ENCODE measurements around the gene SLC25A23. TPM values are rescaled to one million over a fixed set of nuclear protein-coding genes. Genes with fewer than 3 reads are reported as not detected.

Gene SLC25A23
- total and polyA plus RNA-seq, 9 of the 15 experiments (the other 6 are each of a cell fraction or from before 2014, with no cell fraction given) = 6.1 to 72.0 (median 26.6) TPM

DNA sequence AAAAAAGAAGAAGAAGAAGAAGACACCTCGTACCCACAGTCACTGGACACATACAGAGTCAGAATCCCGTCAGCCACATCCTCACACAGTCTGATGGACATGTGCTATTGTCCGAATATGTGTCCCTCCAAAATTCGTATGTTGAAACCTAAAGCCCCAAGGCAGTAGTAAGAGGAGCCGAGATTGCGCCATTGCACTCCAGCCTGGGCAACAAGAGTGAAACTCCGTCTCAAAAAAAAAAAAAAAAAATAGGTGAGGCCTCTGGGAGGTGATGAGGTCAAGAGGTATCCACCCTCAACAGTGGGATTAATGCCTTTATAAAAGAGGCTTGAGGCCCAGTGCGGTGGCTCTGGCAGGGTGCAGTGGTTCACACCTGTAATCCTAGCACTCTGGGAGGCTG is 24.6 kb upstream of the SLC25A23 start:
- 45% methylated on average over 8 of the region's 8 CpGs for WGBS (ENCODE audit: insufficient coverage, low coverage, missing lambda C conversion rate)
- ChIA-PET CTCF (ENCODE audit: low intra/inter-chr PET ratio) (no interaction called here), POLR2A (no interaction called here)
- no peak for ATAC-seq
- H4K20me1 ChIP-seq (replicated peaks; ENCODE audit: control insufficient read depth, insufficient read depth, low read length) = no peaks in the 10 kb centered on the region
- H3K9ac ChIP-seq (ENCODE audit: insufficient read depth in 1 of 2, low read depth in 2 of 2, low read length in 2 of 2) = no peak overlapping the region
- FAIRE-seq = no peak
- BruUV-seq (replicated peaks) = no TSS peak
- H3K4me3 ChIP-seq = no peak overlapping the region
- TF ChIP-seq NFE2 (IDR thresholded peaks at IDR 0.05; ENCODE audit: low read depth) = no peak
- 0 out of 2 replicates have a peak, but pooled peaks have one; percentile 15 for TF ChIP-seq CEBPB (tag; IDR thresholded peaks at IDR 0.05)
- no peaks in the 10 kb centered on the region for H3K9me1 ChIP-seq (ENCODE audit: control insufficient read depth, insufficient read depth, low read length)
- H2AFZ ChIP-seq (ENCODE audit: low read depth, low read length) = no peak overlapping the region
- no peak overlapping the region for H3K27ac ChIP-seq (ENCODE audit: extremely low read depth, low read depth, low read length)
- DNase-seq (ENCODE audit: extremely low read depth in 1 of 4, low spot score in 3 of 4) = no peak
- no peak overlapping the region for H3K4me2 ChIP-seq (ENCODE audit: insufficient read depth, low read length)
- no peaks in the 10 kb centered on the region for H3K27me3 ChIP-seq (ENCODE audit: control insufficient read depth in 2 of 2, insufficient read depth in 2 of 2, low read length in 2 of 2)
- intact Hi-C loops (cut with micrococcal nuclease) (no loop called here), in situ Hi-C loops (cut with MboI) (no loop called here)
- H3K4me1 ChIP-seq (replicated peaks in 1 of 2; ENCODE audit: control insufficient read depth in 2 of 2, insufficient read depth in 2 of 2, low read length in 2 of 2) = peaks cover 2 to 18% of the 10 kb centered on the region in 2 experiments
- no peaks in the 10 kb centered on the region for H3K79me2 ChIP-seq (ENCODE audit: control insufficient read depth, insufficient read depth, low read length)
- H3K36me3 ChIP-seq (ENCODE audit: control insufficient read depth, insufficient read depth, low read length) = no peaks in the 10 kb centered on the region
- no peaks in the 10 kb centered on the region for H3K9me3 ChIP-seq (replicated peaks; ENCODE audit: control insufficient read depth, insufficient read depth, low read depth, low read length)

DNA sequence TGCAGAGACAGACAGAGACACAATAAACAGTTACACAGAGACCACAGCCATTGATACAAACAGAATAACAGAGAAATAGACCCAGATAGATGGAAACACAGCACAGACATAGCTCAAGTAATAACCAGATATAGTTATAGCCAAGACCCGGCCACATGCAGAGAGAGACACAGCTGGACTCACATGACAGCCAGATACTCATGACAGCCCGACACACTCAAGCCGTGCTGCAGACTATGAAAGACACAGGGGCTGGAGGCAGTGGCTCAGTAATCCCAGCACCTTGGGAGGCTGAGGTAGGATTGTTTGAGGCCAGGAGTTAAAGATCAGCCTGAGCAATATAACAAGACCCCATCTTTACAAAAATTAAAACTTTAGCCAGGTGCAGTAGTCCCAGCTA is 23.6 kb upstream of the SLC25A23 start:
- Histone ChIP-seq H3K27ac (ENCODE audit: extremely low read depth, low read depth, low read length) (no peak overlapping the region), H3K27me3 (ENCODE audit: control insufficient read depth in 2 of 2, insufficient read depth in 2 of 2, low read length in 2 of 2) (no peaks in the 10 kb centered on the region), H2AFZ (ENCODE audit: low read depth, low read length) (no peak overlapping the region), H4K20me1 (replicated peaks; ENCODE audit: control insufficient read depth, insufficient read depth, low read length) (no peaks in the 10 kb centered on the region), H3K36me3 (ENCODE audit: control insufficient read depth, insufficient read depth, low read length) (no peaks in the 10 kb centered on the region), H3K4me3 (no peak overlapping the region), H3K9me1 (ENCODE audit: control insufficient read depth, insufficient read depth, low read length) (no peaks in the 10 kb centered on the region), H3K4me1 (replicated peaks in 1 of 2; ENCODE audit: control insufficient read depth in 2 of 2, insufficient read depth in 2 of 2, low read length in 2 of 2) (peaks cover 0 to 14% of the 10 kb centered on the region in 2 experiments; a peak in 4 of 5 replicates), H3K9me3 (replicated peaks; ENCODE audit: control insufficient read depth, insufficient read depth, low read depth, low read length) (no peaks in the 10 kb centered on the region), H3K4me2 (ENCODE audit: insufficient read depth, low read length) (no peak overlapping the region), H3K79me2 (ENCODE audit: control insufficient read depth, insufficient read depth, low read length) (no peaks in the 10 kb centered on the region), H3K9ac (ENCODE audit: insufficient read depth in 1 of 2, low read depth in 2 of 2, low read length in 2 of 2) (peak overlapping the region in 1 of 2 experiments; percentile 45; a peak in 1 of 4 replicates)
- POLR2A ChIA-PET = interaction anchor here (0.6 to 0.9 kb wide), 2 partner anchors 20 to 64 kb away, joined by 3 read pairs; no protein-coding TSS in a partner anchor
- intact Hi-C loops (cut with micrococcal nuclease) = no loop called here
- in situ Hi-C loops (cut with MboI) = no loop called here
- 0 out of 3 replicates have a peak, but pooled peaks have one; percentile 20 for ATAC-seq
- CTCF ChIA-PET (ENCODE audit: low intra/inter-chr PET ratio) = interaction anchor here (0.6 kb wide), 1 partner anchor 8 kb away, joined by 4 read pairs; no protein-coding TSS in a partner anchor
- no peak for DNase-seq (ENCODE audit: extremely low read depth in 1 of 4, low spot score in 3 of 4)
- WGBS (ENCODE audit: insufficient coverage, low coverage, missing lambda C conversion rate) = 0% methylated on average over 3 of the region's 3 CpGs
- no peak for FAIRE-seq
- BruUV-seq (replicated peaks) = no TSS peak
- TF ChIP-seq LARP7 (IDR thresholded peaks at IDR 0.05) (no peak), AFF4 (CRISPR knock-in tag; IDR thresholded peaks at IDR 0.05) (no peak), SAFB2 (IDR thresholded peaks at IDR 0.05; ENCODE audit: borderline replicate concordance, low read depth, low read length, severe bottlenecking) (no peak), E2F5 (CRISPR knock-in tag; IDR thresholded peaks at IDR 0.05) (no peak), ZNF76 (CRISPR knock-in tag; IDR thresholded peaks at IDR 0.05; ENCODE audit: borderline replicate concordance) (no peak), ATF3 (IDR thresholded peaks at IDR 0.05) (no peak), ATF3 (CRISPR knock-in tag; conservative IDR thresholded peaks at IDR 0.05) (no peak)

All from K562 (cell line).